GM18502 (cell line): ENCODE measurements around the gene STX3.
"Not testable (repeated sequence)": the region's sequence is repeated elsewhere in the genome, so short reads cannot be mapped to it uniquely, and the experiment has no call there.

ENCODE experiments used
- ATAC-seq: cut with Tn5 transposase; IDR thresholded peaks from one replicate; pipeline ENCODE4 v1.9.1; 2021; ENCODE audit warnings: mild to moderate bottlenecking; ENCODE audit not compliant: unreplicated experiment, poor library complexity

Gene STX3

DNA sequence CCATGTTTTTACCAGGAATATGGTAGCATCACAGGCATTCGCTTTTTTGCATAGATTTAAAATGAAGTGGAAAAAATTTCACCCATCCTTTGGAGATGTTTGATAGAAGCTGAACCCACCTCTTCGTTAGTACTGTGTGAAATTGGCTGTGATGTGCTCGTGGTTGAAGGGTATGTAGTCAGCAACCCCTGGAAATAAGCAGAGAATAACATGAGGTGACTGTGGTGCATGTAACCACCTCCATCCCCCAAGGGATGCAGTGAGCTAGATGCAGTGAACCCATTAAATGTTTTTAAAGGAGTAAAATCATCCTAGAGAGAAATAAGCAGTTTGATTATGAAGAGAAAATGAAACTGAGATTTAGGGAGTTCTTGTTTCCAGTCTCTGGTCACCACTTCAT is 74.2 kb downstream of the STX3 start:
- ATAC-seq = no peak

DNA sequence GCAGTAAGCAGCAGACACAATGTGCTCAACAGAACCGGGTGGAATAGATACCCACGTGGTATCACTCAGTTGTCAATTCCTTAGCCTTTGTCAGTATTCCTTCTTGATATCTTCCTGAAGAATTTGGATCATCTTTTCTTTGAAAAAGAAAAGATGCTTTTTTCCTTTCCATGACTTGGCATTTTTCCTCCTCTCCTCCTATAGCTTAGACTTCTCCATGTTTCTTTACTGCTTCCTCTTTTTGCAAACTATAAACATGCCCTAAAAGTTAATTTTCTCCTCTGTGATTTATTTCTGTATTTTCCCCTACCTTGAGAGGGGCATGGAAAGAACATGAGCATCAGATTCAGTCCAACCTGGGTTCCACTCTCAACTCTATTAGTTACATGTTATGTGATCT is 78.4 kb downstream of the STX3 start:
- no peak for ATAC-seq

DNA sequence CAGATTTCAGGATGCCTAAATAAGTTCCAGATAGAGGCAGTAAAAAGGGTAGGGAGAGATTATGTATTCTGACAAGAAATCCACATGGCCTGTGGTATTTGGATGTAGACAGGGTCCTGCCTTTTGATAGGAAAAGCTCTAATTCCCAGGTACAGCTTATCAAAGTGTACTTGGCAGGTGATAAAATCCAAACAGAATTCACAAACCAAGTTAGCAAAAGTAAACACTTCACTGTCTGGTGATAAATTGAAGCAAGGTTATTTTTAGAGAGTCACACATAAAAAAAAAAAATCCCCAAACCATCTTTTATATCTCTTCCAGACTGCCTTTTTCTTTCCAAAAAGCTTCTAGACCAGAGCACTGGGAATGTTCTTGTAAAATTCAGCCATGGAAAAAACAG is 84.4 kb downstream of the STX3 start:
- ATAC-seq = no peak

DNA sequence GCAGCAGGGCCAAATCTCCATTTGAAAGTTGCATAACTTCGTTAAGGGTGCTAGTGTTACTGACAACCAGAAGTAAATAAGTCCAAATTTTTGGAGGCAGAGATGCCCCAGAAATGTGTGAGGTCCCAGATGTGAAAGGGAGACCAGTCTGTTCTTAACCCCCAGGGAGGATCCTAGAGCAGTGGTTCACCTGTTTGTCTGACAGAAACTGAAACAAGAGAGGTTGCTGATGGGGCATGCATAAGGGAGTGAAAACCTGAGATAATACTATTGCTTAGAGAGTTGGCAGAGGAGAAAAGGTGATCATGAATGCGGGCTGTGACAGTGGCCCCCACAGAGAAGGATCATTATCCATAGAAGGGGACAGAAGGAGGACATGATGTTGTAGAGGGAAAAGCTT is 86.3 kb downstream of the STX3 start:
- ATAC-seq = no peak

DNA sequence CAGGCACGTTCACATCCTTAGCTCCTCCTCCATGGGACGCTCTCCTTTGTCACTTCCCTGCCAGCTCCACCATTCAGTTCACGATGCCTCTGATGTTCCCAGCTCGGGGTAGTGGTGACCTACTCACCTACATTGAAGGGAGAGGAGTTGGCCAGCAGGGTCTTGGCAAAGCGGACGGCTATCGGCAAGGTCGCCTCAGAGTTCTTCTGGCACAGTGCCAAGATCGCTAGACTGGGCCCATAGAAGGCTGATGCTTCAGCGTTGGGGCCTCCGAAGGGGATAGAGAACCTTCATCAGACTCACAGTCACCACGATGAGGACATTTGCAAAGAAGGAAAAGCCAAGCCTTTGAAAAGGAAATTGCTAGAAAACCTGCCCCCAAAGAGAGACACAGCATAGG is 87.1 kb downstream of the STX3 start:
- ATAC-seq = no peak

DNA sequence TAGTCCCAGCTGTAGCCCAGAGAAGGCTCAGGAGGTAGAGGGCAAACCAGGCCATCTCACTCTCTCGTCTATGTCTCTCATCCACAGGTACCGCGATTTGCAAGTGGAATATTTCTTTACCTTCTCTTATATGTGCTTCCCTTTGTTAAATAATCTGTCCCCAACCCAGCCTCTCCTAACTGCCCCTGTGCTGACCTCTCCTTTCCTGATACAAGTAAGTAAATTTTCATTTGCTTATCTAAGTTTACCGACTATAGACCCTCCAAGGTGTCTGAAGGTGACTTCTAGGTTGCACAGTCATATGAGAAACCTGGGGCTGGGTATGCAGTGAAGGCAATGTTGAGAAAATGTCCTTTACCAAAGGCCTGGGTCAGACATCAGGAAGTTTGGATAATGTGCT is 90.2 kb downstream of the STX3 start, which contains the start of gene CBLIF:
Gene CBLIF, minus strand, starts transcription at position 101 of the 400 bp plus-strand sequence. Its CDS starts 46 bp downstream, at position 55.
- no peak for ATAC-seq

DNA sequence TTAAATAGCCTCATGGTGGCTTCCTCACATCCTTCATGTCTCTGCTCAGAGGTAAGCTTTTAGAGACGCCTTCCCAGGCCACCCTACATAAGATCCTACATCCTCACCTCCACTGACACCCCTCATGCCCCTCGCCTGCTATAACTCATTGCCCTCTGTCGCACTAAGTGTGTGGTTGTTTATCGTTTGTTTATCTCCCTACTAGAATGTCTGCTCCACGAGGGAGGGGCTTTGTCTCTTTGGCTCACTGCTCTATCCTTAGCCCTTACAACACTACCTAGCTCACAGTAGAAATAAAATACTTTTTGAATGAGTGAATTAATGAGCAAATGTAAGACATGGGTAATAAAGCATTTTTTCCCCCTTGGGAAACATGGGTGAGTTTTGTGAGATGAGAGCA is 91.4 kb downstream of the STX3 start:
- no peak for ATAC-seq

DNA sequence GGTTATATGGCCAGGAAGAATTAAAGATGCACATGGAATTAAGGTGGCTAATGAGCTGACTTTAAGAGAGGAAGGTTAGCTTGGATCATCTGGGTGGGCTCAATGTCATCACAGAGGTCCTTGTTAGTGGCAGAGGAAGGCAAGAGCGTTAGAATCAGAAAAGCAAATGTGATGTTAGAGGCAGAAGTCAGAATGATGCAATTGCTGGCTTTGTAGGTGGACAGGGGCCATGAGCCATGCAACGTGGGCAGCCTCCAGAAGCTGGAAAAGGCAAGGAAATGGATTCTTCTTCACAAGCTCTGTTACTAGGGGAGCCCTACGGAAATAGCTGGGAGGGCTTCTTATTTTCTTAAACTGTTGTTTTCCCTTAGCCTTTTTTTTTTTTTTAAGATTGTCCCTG is 92.5 kb downstream of the STX3 start:
- ATAC-seq = no peak

DNA sequence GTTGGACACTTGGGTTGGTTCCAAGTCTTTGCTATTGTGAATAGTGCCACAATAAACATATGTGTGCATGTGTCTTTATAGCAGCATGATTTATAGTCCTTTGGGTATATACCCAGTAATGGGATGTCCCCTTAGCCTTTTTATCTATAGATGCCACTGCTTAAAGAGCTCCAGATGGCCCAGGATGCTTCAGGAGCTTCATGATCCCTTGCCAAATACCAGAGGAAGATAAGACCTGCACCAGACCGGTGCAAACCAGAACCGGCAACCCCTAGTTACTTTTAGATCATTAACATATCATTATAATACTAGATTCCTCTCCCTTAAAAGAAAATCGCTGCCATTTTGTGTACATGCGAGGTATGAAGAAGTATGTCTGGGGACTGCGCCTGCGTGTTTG is 93.3 kb downstream of the STX3 start:
- ATAC-seq = not testable (repeated sequence)

DNA sequence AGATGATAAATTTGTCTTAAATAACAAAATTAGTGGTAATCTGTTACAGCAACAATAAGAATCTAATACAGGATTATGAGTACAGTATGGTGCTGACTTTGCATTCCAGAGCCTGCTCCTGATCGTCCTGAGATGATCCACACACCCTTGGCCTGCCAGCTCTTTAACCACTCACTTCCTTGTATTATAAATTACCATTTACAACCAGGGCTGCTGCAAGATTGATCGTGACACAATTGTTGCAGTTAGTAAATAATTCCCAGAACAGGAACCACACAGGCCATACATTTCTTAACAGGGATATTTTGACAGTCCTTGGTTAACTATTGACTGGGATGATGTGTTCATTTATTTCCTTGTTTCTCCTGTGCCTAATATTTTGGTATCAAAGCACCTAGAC is 94.0 kb downstream of the STX3 start:
- ATAC-seq = no peak

DNA sequence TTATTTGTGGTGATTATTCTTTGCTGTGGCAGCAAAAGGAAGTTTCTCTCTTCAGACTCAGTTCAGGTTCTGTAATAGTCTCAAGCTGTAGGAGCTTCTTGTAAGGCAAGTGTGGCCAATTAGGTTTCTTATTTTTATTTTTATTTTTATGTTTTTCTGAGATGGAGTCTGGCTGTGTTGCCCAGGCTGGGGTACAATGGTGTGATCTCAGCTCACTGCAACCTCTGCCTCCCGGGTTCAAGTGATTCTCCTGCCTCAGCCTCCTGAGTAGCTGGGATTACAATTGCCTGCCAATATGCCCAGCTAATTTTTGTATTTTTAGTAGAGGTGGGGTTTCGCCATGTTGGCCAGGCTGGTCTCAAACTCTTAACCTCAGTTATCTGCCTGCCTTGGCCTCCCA is 94.4 kb downstream of the STX3 start:
- not testable (repeated sequence) for ATAC-seq

DNA sequence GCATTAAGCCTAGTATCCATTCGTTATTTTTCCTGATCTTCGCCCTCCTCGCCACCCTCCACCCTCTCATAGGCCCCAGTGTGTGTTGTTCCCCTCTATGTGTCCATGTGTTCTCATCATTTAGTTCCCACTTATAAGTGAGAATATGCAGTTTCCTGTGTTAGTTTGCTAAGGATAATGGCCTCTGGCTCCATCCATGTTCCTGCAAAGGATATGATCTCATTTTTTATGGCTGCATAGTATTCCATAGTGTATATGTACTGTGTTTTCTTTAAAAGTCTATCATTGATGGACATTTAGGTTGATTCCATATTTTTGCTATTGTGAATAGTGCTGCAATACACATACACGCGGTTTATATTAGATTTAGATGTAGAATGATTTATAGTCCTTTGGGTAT is 96.2 kb downstream of the STX3 start:
- ATAC-seq = not testable (repeated sequence)

DNA sequence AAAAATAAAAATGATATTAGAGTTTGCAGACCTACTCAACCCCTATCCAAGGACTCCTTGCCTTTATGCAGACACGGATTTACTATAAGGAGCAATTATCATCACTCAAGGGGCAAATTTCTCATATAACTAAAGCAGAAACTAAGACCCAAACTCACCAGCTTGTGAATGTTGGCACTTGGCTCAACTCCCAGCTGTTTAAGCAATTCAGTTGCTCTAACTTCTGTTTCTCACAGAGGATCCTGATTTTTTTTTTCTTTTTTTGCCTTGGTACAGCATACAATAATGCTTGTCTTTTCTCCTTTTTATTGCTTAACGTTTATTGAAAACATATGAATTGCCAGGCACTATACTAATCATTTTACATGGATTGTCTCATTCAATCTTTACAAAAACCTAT is 99.7 kb downstream of the STX3 start:
- no peak for ATAC-seq
